GM21447 (cell line): ENCODE results near the gene CDC73.
"Not testable (repeated sequence)": the region's sequence is repeated elsewhere in the genome, so short reads cannot be mapped to it uniquely, and the experiment has no call there.

Experiments used
- ATAC-seq: cut with Tn5 transposase; IDR thresholded peaks from one replicate; pipeline ENCODE4 v1.9.1; 2021; ENCODE audit not compliant: unreplicated experiment

The CDC73 gene

DNA sequence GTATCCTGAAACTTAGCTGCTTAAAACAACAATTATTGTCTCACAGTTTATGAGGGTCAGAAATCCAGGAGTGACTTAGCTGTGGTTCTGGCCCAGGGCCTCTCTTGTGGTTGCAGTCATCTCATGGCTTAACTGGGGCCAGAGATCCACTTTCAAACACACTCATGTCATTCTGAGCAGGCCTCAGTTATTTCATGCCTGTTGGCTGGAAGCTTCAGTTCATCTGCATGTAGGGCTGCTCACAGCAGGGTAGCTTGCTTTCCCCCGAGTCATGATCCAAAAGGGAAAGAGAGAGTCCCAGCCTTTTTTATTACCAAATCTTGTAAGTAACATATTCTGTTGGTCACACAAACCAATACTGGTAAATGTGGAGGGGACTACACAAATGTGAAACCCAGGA, 161.2 kb downstream of the CDC73 start:
- no peak for ATAC-seq

GRCh38 chr1:193284219-193284618, 162.4 kb downstream of the CDC73 start:
- no peak for ATAC-seq

DNA sequence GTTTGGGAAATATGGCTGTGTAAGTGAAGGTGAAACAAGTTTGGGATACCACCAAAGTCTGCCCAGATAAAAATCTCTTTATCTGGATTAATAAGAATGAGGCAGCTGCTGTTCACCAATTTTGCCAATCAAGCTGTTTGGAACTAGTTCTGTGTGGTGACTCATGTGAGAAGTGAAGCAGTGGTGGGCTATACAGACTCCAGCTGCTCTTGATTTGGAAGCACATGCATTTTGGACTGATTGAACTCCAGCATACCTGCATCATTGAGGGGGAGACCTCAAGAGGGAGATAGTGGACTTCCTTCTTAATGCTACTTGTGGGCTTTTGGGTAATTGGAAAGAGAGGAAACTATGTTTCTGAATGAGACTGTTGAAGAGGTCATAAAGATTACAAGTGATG, 163.8 kb downstream of the CDC73 start:
- ATAC-seq, result no peak

- not testable (repeated sequence) for ATAC-seq
Measured at GRCh38 chr1:193288548-193289080, 166.8 kb downstream of the CDC73 start.

- no peak for ATAC-seq
Measured at GRCh38 chr1:193293726-193294125, 171.9 kb downstream of the CDC73 start.

DNA sequence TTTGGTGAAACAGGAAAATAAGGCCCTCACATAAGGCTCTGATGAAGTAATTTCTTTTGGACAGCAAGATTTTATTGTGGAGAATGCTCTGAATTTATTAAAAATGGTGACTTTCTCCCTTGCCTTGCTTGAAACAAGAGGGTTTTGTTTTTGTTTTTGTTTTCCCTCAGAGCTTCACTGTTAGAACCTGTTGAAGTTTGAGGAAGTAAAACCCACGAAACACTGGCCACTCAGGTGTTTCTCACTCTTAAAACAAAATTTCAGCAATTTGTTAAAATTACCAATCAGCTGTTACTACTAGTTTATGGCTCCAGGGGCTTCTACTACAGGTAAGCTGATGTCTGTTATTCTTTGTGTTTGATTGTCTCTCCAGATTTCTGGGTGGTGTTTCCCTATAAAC, 177.2 kb downstream of the CDC73 start:
- peak; percentile 73 for ATAC-seq

DNA sequence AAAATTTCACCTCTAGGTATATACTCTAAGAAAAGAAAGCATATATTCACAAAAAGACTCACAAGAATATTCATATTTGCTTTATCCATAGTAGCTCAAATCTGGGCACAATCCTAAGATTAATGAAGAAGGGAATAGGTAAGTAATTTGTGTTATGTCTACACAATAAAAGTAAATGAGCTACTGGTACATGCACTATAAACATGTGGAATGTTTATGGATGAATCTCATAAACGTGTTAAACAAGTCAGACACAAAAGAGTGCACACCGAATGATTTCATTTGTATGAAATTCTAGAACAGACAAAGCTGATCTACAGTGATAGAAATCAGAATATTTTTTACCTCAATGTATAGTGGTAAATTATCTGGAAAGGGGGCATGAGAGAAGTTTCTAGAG, 179.9 kb downstream of the CDC73 start:
- ATAC-seq, result no peak

- no peak for ATAC-seq
Measured at GRCh38 chr1:193303849-193304248, 182.0 kb downstream of the CDC73 start.
